ENCODE measurements around the gene TPGS1.

Gene TPGS1, protein sequence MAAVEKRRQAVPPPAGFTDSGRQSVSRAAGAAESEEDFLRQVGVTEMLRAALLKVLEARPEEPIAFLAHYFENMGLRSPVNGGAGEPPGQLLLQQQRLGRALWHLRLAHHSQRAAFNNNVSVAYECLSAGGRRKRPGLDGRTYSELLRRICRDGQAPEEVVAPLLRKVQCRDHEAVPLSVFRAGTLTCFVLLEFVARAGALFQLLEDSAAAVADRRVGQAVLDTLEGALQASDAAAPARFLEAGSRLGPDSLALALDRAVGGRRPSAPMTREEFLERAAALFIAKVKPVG

DNA sequence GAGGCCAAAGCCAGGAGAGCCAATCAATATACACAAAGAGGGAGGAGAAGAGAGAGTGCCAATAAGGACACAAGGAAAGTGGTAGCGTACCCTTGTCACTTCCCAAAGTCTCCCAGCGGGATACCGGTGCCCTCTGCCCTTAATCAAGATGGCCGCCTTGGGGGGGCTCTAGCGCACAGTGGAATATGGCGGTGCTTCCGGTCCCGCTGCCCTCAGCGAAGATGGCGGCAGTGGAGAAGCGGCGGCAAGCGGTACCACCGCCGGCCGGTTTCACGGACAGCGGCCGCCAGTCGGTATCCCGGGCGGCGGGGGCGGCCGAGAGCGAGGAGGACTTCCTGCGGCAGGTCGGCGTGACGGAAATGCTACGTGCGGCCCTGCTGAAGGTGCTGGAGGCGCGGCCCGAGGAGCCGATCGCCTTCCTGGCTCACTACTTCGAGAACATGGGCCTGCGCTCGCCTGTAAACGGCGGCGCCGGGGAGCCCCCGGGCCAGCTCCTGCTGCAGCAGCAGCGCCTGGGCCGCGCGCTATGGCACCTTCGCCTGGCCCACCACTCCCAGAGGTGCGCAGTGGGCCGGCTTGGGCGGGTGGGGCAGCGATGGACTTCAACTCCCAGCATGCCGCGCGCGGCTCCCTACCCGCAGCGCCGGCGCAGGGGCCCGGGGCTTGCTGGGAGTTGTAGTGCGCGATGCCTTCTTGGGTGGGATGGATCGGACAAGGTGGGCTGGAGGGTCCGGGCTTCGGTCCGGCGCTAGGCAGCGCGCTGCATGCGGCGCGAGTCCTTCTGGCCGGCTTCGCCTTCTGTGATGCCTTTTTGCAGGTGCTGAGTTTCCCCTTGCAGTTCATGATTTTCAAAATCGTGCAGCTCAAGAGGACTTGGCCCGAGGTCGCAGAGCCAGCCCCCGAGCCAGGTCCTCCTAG is at the start of gene TPGS1:
TSS of gene TPGS1 (plus strand) at position 212 of the 918 bp plus-strand sequence. CDS start at position 222, 10 bp downstream.
- DNase-seq (ENCODE audit: low read depth in 1 of 2, low spot score in 1 of 2), result peak; percentile 71 to 74

DNA sequence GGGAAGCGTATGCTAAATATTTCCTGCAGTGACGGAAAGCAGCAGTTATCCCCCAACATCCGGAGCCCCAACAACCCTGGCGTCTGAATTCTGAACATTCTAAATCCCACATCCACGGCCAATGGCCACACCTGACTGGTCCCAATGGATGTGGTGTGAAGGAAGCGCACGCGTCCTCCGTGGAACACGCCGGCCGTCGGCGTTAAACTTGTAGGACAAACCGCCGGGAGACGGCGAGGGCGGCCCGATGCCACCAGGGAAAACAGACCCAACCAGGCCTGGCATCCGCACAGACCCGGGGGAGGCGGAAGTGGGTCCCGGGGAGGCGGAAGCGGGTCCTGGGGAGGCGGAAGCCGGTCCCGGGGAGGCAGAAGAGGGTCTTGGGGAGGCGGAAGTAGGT is 49.7 kb upstream of the TPGS1 start:
- no peak for DNase-seq (ENCODE audit: low read depth in 1 of 2, low spot score in 1 of 2)

DNA sequence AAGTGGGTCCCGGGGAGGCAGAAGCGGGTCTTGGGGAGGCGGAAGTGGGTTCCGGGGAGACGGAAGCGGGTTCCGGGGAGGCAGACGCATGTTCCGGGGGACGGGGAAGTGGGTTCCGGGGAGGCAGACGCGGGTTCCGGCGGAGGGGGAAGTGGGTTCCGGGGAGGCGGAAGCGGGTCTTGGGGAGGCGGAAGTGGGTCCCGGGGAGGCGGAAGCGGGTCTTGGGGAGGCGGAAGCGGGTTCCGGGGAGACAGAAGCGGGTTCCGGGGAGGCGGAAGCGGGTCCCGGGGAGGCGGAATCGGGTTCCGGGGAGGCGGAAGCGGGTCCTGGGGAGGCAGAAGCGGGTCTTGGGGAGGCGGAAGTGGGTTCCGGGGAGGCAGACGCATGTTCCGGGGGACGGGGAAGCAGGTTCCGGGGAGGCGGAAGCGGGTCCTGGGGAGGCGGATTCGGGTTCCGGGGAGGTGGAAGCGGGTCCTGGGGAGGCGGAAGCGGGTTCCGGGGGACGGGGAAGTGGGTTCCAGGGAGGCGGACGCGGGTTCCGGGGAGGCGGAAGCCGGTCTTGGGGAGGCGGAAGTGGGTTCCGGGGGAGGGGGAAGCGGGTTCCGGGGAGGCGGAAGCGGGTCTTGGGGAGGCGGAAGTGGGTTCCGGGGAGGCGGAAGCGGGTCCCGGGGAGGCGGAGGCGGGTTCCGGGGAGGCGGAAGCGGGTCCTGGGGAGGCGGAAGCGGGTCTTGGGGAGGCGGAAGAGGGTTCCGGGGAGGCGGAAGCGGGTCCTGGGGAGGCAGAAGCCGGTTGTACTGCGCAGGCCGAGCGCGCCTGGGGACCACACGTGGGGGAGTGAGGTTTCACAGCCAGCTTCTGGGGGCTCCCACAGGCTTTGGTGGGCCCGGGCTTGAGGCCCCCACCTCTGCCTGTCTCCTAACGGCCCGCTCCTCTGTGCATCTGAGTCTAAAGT is 48.9 kb upstream of the TPGS1 start:
- DNase-seq (ENCODE audit: low read depth in 1 of 2, low spot score in 1 of 2), result no peak

DNA sequence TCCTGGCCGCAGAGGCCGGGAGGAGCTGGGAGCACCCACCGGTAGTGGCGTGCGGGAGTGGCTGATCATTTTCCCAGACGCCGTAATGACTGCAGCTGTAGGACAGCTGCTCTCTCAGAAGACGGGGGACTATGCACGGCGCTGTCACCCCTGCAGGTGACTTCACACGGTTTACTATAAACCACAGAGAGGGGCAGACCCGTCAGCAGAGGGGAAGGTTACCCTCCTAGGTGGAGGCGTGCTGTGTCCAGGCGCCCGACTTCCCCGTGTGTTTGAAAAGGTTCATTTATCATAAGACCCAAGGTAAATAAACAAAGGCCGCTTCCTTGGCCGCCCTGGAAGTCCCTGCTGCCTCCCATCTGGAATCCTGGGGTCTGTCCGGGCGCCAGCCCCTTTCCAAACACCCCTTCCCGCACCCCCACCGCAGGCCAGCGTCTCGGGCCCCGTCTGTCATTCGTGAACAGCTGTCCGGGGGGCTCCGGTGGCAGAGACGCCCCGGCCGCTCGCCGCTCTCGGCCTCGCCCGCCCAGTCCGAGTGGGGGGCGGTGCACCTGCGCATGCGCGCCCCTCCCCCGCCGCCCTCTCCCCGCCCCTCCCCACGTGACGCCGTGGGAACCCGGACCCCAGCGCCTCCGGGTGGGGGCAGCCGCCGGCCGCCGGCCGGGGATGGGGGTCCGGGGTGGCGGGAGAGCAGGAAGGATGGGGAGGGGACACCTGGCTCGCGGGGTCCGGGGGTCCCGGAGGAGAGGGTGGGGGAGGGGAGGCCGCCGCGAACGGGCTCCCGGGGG is 47.4 kb upstream of the TPGS1 start:
- DNase-seq (ENCODE audit: low read depth in 1 of 2, low spot score in 1 of 2), result no peak

DNA sequence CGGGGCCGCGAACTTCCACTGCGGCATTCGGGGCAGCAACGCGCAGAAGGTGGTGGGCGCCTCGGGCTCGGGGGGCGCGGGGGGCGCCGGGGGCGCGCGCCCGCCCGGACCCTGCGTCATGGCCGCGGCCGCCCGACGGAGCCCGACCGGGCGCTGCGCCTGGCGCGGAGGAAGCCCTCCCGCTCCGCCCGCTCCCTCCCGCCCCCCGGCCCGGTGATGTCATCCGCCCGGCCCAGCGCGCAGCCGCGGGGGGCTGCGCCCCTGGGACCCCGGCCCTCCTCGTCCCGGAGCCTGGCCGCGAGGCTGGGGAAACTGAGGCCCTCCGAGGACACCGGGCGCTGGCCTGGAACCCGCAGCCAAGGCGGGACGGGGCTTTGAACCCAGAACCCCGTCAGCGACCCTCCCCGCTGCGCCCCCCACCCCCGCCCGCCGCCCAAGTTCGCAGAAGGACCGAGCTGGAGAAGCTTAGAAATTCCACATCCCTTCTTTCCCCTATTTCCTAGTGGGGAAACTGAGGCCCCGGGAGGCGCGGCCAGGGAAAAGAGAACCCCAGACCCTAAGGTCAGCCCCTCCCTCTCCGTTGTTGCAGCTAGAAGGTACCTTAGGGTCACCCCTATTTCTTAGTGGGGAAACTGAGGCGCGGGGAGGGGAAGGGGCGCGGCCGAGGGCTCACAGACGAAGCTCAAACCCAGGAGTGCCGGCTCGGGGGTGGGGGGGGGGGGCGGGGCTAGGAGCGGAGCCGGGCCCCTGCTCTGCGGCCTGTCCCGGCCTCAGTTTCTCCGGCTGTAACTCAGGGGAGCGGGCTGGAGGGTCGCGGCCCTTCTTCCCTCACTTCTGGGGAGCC is 46.2 kb upstream of the TPGS1 start, which contains the start of gene SHC2:
TSS of gene SHC2 (minus strand) at position 157 of the 844 bp plus-strand sequence. CDS start at position 120, 37 bp downstream.
- DNase-seq (ENCODE audit: low read depth in 1 of 2, low spot score in 1 of 2), result no peak

DNA sequence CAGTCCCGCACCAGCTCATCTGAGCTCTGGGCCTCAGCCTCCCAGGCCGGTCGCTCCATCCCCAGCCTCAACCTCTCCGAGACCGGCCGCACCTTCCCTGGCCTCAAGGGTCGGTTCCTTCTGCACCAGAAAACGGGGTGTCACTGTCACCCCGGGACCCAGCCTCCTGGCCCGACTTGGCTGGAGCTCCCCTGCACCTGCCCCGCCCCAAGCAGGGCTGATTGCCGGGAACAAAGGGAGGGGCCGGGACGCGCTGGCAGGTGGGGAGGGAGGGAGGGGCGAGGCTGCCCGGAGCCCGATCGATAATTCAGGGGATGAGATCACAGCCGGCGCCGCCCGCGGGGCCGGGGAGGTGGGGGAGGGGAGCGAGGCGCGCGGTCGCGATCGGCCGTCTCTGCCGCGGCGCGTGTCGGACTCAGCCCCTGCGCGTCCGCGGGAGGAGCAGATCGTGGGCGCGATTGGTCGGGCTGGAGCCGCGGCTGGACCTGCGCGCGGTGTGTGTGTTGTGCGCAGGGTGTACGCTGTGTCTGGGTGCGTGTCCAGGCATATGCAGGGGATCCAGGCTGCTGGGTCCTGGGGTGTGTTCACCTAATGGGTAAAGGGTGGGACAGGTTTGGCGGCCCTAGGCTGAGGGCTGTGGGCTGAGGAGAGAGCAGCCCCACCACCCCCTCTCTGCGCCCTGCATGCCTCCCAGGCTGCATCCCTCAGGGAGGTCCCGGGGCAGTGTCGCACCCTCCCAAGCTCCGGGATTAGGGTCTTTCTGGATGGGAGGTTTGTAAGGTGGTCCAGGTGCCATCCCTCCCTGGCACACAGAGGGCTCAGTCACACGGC is 45.4 kb upstream of the TPGS1 start:
- no peak for DNase-seq (ENCODE audit: low read depth in 1 of 2, low spot score in 1 of 2)

DNA sequence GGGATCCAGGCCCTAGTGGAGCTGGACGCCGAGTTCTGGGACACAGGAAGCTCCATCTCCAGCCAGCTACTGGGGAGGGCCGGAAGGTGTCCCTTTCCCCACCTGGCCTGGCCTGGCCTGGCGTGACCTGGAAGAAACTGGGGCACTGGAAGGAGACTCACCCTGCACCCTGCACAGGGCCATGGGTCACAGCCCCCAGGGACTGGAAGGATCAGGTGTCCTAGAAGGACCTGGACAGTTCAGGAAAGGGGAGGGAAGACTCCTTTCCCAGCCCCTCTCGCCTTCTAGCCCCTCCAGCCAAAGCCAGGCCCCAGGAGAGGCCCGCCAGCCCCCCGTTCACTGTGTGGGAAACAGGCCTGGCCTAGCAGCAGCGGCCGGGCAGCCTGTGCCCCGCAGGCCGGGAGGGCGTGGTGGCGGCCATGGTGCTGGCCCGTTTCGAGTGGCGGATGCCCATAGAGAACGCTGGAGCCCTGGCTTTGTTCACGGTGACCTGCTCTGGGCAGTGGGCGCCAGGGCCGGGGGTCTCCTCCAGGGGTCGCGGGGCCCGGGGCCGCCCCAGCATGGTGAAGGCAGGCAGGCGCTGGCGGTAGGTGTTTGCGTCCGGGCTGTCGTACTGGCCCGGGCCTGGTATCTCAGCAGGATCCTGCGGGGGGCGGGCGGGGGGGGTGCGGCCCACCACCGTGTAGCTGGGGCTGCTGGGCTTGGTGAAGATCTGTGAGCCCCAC is 43.7 kb upstream of the TPGS1 start:
- DNase-seq (ENCODE audit: low read depth in 1 of 2, low spot score in 1 of 2), result no peak

DNA sequence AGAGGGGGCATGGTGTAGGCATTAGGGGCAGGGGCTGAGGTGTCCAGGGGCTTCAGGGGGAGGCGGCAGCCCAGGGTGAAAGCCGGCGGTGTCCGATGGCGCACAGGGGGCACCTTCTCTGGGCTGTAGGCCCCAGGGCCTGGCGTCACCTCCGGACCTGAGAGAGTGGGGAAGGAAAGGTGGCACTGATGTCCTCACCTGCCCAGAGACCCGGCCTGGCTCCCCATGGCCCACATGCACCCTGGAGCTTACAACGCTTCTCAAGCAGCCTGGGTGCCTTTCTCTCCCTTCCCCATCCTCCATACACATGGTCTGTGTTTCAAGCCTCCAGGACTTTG is 43.1 kb upstream of the TPGS1 start:
- DNase-seq (ENCODE audit: low read depth in 1 of 2, low spot score in 1 of 2), result no peak

DNA sequence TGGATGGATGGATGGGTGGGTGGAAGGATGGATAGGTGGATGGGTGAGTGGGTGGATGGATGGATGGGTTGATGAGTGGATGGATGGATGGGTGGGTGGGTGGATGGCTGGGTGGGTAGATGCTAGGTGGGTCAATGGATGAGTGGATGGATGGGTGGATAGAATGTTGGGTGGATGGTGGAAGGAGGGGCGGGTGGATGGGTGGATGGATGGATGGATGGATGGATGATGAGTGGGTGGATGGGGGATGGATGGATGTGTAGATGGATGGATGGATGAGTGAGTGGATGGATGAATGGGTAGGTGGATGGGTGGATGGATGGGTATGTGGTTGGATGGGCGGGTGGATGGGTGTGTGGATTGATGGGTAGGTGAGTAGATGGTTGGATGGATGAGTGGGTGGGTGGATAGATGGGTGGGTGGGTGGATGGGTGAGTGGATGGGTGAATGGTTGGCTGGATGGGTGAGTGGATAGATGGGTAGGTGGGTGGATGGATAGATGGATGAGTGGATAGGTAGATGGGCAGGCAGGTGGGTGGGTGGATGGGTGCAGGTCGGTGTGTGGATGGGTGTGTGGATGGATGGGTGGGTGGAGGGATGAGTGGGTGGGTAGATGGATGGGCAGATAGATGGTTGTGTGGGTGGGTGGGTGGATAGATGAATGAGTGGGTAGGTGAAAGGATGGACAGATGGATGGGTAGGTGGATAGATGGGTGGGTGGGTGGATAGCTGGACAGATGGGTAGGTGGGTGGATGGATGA is 42.1 kb upstream of the TPGS1 start:
- DNase-seq (ENCODE audit: low read depth in 1 of 2, low spot score in 1 of 2), result no peak

DNA sequence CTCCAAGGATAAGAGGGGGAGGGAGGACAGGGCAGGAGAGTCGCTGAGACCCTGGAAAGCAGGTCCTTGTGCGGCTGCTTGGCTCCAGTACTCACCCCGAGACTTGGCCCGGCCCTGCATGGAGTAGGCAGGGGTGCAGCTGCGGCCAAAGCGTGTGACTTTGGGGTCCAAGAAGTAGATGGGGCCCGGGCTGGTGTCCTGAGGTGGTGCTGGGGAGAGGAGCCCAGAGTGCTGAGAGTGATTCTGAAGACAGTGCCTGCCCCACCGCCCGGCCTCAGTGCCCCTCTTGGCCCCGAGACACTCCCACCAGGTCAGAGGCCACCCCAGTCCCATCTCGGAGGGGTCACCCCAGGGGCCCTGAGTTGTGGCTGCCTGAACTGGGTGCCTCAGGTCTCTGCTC is 39.7 kb upstream of the TPGS1 start:
- DNase-seq (ENCODE audit: low read depth in 1 of 2, low spot score in 1 of 2), result no peak

DNA sequence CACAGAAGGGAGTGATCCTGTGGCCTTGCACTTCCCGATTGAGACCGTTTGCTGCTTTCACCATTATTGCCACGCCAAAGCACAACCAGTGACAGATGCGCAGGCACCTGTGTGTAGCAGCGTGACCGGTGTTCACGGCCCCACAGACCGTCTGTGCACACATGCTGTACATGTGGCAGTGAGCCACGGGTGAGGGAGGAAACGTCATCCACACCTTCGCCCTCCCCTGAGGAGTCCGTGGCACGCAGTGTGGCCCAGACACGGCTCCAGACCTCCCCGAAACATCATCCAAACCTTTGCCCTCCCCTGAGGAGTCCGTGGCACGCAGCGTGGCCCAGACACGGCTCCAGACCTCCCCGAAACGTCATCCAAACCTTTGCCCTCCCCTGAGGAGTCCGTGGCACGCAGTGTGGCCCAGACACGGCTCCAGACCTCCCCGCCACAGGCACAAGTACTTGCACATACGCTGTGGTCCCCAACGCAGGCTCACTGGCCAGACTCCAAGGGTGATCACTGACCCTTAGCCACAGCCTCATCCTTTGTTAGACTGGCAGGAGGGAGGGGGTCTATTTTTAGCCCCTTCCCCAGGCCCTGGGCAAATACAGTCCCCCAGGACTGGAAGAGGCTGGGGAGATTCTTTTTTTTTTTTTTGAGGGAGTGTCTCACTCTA is 38.6 kb upstream of the TPGS1 start:
- DNase-seq (ENCODE audit: low read depth in 1 of 2, low spot score in 1 of 2), result no peak

DNA sequence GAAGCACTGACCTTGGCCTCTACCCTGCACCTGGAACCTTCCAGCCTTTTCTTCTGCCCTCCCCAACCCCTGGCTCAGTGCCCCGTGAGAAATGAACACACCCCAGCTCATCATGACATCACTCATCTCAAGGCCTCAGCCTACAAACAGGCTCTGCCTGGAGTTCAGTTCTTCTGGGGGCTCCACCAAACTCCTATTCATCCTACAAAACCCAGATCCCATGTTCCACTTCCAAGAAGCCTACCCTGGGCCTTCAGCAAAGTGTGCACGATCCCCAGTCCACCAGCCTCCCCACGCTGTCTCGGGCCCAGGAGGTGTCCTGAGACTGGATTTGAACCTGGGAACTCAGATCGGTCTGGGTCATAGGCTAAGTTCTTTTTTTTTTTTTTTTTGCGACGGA is 37.5 kb upstream of the TPGS1 start:
- DNase-seq (ENCODE audit: low read depth in 1 of 2, low spot score in 1 of 2), result no peak

DNA sequence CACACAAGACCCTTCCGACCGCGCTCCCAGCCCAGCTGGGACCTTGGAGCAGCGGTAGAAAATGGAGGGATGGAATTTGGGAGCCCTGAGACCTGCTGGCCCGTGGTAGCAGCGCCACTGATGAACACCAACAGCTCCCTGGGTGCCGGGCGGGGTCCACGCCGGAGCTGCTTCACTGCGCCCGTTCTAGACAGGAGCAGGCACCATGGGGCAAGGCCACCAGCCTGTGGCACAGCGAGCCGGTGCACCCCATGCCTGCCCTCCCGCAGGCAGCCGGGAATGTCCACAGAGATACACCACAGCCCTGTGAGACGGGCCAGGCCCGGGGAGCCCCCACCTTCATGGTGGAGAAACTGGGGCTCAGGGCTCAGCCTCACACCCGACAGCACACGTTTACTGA is 36.6 kb upstream of the TPGS1 start:
- DNase-seq (ENCODE audit: low read depth in 1 of 2, low spot score in 1 of 2), result no peak

DNA sequence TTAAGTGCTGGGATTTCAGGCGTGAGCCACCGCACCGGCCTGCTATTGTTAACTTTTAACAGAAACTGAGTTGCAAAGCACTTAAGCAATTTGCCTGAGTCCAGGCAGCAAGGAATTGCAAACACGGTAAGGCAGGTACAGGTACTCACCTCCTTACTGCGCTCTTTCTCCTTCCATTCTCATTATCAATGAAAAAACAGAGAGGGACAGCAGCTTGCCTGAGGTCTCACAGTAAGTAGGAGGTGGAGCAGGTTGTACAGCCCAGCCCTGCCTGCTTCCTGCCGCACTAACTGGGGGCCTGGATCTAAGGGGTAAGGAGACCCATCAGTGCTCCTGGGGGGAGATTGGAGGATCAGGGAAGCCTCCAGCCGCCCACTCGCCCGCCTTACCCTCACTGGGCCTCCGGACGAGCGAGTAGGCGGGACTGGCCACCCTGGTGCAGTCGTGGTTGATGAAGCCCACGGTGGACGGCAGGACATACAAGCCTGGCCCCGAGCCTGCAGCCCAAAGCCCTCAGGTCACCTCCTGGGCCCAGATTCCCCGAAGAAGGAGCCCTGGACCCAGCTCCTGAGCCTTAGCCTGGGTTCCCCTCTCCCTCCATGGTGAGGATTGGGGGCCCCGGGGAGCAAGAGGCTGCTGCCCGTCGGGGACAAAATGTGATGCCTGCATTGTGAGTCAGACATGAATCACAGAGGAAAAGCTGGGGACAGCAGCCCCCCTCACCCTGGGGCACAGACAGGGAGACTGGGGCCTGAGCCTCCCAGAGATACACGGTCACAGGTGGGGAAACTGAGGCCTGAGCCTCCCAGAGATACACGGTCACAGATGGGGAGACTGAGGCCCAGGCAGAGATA is 35.1 kb upstream of the TPGS1 start:
- no peak for DNase-seq (ENCODE audit: low read depth in 1 of 2, low spot score in 1 of 2)

DNA sequence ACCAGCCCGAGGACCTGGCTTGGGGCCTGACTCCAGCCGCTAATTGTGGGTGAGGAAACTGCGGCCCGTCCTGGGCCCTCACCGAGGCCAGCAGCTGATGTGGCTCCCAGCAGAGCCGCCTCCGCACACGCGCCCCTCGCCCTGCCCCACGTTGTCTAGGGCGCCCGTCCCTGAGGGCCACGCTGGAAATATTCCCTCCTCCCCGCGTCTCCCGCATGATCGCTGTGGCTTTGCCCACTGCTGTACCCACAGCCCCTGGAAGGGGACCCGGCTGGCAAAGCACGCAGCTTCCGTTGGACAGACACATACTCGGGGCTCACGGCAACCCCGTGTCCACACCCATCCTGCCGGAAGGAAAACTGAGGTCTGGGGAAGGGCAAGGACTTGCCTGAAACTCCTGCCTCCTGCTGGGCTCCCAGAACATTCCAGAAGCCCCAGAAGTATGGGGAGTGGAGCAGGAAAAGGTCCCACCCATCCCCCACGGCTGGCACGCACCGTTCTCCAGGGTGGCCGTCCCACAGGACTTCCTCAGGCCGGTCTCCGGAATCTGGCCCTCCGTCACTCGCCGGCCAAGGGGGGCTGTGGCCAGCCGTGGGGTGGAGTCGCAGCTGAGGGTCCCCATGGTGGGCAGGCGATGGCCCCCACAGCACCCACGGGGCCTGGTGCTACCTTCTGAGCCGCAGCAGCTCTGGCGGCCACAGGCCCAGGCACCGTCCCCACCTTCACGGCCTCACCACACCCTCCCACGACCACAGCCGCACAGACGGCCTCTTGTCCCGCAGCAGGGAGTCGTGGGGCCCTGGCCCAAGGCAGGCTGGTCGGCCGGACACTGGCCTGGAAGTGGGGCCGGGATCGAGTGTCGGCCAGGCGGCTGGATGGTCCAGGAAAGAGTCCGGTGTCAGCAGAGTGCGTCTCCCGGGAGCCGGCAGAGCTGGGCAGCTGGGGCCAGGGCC is 32.9 kb upstream of the TPGS1 start:
- DNase-seq (ENCODE audit: low read depth in 1 of 2, low spot score in 1 of 2), result no peak

Measured in stimulated activated CD4-positive, alpha-beta T cell treated with anti-CD3 and anti-CD28 coated beads, Interleukin-15, amount 100 ng/mL, for 1 hour (primary cell).